Measurements from ENCODE around the gene USH1G.
"Not testable (repeated sequence)": the region's sequence is repeated elsewhere in the genome, so short reads cannot be mapped to it uniquely, and the experiment has no call there.

USH1G gene

DNA sequence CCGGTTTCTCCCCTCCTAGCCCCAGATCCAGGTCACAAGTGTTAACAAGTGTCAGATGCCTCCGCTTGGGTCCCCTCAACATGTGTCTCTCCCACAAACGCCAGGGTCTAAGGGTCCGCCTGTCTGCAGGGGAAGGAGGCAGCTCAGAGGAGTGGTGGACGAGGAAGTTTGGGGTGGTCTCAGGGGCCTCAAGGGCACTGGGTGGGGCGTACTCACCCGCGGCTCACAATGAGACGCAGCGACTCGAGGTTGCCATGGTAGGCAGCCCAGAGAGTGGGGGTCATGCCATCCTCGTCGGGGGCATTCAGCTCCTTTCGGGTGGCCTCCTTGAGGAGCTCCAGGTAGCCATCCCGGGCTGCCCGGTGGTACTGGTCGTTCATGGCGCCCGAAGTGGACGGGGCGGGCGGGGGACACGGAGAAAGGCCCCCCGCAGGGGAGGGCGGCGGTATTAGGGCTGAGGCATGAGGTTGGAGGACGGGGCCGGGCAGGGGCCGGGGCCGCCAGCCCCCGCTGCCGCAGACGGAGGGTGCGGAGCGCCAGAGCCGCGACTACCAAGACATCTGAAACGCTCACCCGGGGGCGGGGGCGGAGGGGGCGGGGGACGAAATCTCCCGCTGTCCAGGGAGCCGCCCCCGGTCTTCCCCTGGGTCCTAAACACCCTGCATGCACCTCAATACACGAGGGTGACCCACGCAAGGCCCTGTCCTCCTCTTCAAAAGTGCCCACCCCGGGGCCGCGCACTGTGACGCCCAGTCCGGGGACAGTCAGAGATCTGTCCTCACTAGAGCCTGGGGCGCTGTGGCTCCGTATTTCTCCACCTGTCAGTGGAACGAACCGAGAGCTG, at the start of gene USH1G:
TSS of gene USH1G (minus strand) at position 562 of the 844 bp plus-strand sequence. CDS start at position 380, 182 bp downstream.
- no peak for DNase-seq

DNA sequence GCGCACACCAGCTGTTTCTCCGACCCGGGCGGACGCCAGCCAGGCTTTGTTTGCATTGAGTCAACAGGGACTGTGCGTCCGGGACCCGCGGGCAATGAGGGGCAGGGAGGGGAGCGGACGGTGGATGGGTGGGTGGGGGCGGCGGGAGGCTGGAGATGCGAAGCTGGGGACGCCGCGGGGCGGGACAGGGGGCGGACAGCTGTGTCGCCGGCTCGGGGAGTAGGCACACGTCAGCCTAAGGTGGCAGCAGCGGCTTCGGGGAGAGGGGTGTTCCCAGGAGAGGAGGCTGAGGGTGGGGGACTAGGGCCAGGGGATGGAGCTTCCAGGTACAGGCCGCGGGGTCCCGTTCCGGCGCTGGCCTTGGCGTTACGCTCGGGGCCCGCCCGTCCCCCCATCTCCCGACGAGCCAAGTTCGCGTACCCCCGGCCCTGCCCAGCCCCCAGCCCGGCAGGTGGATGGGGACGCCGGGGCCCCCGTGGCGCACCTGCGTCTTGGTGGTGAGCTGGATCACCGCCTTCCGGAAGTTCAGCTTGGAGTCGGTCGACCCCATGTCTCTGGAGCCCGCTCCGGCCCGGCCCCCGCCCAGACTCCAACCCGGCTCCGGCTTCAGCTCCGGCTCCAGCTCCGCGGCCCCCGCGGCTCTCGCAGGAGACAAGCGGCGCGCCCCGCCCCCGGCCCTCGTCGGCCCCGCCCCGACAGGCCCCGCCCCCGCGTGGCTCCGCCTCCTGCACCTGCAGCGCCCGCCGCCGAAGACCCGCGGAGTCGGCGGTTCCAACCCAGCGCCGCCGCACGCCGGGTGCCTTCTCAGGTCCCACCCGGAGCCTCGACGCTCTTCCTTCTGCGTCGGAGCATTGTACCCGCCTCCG, 49.3 kb upstream of the USH1G start, which contains the start of gene HID1:
TSS of gene HID1 (minus strand) at position 653 of the 866 bp plus-strand sequence. CDS start at position 550, 103 bp downstream.
- peak; percentile 20 for DNase-seq

DNA sequence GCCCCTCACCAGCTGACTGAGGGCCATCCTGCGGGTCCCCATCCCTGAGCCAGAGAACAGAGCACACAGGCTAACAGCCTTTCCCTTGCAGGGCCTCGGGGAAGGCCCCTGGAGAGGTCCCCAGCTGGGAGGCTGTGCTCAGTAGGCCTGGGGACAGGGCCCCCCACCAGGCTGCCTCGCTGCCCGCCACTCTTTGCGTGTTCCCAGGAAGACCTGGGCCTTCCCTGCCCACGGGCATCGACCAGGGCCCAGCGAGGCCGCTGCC, 48.7 kb upstream of the USH1G start:
- DNase-seq, result no peak

DNA sequence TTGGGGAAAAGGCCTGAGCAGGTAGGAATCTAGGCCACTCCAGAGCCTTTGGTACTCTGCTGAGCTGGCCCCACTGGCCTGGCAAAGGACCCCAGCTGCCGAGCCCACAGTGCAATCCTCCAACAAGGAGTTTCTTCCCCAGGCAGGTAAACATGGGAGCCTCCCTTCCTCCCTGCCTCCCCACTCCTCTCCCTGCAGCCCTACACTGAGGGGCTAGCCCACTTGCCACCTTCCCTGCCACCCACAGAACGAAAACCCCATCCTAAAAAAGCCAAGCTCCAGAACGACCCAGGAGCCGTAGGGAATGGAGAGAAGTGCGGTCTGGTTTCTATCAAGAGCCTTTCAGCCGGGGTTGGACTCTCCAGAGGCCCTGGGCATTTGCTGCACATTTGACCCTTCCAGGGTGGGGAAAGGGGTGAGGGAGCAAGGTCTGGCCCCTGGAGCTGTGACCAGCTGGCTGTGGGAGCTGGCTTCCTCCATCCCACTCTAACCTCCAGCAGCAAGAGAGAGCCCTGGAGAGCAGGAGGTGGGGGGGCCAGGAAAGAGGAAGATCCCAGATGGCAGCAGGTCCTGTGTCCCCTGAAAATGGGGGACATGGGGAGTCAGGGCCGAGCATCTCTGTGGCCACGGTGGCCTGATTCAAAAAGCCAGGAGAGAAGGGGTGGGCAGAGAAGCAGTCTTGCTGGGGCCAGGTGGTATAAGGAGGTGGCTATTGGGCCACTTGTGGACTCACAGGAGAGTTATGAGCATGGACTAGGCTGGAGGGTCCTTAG, 48.2 kb upstream of the USH1G start:
- no peak for DNase-seq

DNA sequence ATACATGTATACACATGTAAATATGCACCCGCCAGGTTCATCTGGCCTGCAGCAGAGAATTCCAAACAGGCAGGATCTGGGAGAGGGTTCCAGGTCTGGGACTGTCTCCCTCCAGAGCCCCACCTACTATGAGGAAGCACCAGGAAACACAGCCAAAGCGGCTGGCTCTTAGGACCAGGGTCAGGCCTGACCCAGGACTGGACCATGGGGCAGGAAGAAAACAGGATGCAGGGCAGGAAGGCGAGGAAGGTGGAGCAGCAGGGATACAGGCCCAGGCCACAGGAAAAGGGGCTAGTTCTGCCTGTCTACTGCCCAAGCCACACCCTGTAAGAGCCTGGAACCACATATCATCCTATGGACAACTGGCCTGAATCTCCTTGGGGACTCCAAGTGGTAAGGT, 47.3 kb upstream of the USH1G start:
- no peak for DNase-seq

DNA sequence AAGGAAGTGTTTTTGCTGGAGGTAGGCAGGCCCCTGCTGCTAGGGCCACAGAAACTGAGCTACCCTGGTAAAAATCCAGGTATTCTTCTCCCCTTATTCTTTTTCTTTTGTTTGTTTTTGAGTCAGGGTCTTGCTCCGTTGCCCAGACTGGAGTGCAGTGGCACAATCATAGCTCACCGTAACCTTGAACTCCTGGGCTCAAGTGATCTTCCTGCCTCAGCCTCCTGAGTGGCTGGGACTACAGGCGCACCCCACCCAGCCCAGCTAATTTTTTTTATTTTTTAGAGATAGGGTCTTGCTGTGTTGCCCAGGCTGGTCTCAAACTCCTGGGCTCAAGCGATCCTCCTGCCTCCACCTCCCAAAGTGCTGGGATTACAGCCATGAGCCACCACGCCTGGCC, 46.4 kb upstream of the USH1G start:
- DNase-seq, result not testable (repeated sequence)

DNA sequence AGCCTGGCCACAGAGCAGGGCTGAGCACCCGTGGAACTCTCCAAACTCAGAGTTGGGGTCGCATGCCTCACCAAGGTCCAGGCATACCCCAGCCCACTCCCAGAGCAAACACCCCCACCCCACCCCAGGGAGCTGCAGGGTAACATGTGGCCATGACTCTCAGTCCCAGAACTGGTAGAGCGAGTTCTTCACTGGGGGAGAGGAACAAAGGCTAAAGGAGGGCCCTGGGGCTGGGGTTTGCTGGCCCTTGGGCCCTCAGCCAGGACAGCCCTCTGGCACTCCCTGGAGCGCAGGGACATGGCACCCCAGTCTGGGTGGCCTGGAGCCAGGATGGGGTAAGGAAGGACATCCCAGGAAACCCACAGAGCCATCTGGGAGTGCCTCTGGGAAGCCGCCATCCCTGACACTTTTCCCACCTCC, 45.3 kb upstream of the USH1G start:
- DNase-seq, result no peak

DNA sequence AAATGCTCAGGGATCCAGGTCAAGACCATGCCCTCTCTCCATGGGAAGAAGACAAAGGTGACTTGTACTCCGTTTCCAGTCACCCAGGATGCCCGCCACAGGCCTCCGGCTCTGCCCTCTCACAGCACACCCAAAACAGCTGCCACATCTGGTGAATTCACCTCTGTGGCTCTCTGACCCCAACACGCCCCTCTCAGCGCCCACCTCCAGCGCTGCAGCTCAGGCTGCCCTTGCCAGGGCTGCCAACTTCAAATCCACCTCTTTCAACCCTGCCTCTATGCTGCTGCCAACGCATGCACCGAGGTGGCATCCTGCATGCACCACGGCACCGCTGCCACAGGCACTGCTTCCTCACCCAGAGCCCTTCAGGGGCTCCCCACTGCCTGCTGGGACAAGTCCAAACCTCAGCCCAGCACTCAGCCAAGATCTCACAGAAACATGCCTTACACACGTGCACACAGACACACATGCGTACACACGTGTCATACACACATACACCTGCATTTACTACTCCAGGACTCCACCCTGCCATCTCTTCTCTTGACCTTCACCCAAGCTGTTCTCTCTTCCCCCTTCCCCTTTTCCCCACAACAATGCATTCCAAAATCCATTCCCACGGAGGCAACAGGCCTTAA, 42.0 kb upstream of the USH1G start:
- no peak for DNase-seq

DNA sequence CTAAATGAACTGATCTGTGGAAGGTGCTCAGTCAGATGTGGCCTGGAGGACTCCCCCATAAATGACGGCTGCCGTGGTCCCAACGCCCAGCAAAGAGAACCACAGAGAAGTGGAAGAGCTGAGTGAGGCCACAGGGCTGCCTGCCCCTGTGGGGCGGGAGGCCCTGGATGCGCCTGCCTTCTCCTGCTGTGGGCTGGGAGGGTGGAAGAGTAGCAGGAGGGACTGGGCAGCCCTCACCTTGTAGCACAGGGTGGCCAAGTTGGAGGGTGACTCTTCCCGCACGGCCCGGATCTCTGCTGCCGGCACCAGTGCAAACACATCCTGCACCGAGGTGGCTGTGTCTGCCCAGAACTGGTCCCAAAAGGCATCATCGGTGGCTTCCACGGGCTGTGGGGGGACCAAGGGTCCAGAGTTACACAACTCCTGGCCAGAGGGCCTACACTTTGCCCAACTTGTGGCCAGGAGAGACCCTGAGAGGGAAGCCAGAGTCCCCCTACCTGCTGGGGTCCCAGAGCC, 41.2 kb upstream of the USH1G start:
- no peak for DNase-seq

DNA sequence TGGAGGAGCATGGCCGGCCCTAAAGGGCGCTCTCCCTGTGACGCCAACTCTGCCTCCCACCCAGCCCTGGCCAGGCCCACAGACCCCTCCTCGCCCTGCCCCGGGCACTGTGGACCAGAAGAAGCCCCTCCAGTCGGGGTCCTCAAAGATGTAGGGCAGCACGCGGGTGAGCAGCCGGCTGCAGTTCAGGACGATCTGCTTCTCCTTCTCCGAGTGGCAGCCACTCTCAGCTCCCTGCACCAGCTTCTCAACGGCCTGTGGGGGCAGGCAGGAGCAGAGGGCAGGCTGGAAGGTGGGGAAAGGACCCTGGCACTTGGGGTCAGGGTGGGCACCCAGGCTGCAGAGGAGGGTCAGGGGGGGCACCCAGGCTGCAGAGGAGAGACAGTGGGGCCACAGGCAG, 40.6 kb upstream of the USH1G start:
- DNase-seq, result no peak

DNA sequence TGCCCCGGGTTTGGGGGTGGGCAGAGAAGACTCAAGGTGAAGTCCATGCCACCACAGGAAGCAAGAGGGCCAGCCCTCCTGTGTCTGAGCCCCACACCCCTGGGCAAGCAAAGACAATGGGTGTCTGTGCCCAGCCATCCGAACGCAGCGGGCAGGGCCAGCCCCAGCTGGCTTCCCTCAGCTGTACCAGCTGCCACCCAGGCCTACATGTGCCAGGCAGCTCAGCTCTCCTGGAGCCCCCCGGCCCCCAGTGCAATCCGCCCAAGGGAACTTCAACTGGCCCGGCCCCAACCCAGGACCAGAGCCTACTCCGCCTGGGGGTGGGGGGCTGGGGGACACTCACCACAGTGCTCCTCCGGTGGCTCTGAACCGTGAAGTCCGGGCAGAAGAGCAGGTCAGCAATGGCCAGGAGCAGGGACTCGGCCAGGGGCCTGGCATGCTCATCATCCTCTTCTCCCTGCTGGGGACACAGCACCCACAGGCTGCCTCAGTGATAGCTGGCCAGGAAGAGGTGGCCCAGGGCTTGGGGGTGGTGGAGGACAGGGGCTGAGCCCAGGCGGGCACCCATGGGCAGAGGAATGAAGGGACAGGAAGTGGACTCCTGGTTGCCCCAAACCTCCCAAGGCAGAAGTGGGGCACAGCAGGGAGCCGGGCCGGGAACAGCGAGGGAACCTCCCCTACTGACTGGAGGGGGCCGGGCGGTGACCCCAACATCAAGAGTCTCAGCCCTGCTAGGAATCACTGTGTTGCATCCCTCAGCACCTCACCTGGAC, 39.8 kb upstream of the USH1G start:
- DNase-seq, result no peak

DNA sequence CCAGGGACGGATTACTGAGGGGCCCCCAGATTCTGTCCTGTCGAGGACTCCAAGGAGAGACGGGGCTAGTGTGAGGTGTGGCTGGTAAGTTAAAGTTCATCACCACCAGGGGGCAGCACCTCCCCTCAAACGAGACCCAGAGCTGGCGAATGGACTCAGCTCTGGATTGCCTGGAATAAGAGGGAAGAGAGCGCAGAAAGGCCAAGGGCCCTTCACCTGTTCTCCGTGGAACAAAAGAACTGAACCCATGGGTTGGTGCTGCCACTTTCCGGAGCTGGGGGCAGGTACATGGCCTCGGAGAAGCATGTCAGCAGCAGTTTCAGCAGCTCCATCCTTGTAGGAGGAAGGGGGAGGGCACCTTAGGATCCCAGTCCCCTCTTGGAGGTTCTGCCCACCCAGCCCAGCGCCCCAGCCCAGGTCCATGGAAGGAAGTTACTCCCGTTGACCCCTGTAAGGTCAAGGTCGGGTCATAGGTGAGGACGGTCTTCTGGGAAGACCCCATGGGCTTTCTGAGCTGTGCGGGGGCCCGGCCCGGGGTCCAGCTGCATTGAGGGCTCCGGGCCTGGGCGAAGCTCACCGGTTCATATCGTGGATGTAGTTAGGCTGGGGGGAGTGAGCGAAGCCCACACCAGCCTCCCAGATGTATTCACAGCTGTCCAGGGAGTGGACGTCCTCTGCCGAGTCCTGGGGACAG, 38.7 kb upstream of the USH1G start:
- DNase-seq, result peak; percentile 92

DNA sequence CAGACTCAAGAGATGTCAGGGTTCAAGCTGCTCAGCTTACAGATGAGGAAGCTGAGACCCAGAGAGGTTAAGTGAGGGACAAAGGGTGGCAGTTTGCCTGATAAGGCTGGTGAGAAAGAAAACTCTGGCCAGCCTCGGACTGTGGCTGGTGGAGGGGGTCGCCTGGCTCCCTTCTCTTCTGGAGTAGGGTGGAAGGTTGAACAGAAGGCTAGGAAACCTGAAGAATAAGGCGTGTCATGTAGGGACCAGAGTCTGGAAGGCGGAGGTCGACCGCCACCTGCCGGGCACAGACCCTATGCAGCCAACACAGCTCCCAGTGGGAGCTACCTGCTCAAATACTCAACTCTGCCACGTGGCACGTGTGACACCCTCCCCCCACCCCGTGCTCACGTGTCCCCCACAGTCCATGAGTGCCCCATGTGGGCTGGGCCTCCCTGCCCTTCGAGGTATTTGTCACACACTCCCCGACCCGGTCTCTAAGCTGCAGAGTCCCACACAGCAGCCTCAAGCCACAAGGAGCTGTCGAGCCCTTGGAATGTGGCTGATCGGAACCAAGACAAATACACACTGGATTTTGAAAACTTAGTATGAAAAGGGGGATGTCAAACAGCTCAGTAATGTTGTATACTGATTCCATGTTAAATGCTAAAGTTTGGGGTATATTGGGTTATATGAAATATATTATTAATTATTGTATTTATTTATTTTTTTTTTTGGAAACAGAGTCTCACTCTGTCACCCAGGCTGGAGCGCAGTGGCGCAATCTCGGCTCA, 37.7 kb upstream of the USH1G start:
- DNase-seq, result peak; percentile 29

DNA sequence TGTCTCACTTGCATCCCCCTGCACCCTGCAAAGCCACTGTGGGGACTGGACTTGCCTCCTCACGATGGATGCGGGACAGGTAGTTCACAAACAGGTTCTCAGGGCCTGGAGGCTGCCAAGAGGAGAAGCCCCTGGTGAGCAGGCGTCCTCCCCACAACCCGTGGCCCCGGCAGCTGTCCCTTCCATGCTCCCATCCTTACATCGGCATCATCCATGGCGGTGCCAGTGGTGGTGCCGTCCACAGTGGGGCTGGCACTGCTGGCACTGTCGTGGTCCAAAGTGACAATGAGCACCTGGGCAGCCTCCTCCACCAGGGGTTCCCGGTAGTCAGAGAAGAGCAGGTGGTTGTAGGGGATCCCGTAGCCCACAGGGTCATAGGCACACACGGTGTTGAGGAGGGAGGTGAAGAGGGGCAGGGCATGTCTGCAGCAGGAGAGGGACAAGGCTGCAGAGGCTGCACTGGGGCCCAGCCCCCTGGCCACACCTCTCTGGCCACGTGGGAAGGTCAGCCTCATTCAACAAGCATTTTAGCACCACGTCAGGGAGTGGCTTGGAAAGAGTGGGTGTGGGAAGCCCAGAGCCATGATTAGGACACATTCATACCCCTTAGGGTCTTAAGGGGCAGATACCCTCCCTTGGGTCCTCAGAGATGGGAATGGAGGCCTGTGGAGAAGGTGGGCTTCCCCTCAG, 36.9 kb upstream of the USH1G start:
- DNase-seq, result no peak

DNA sequence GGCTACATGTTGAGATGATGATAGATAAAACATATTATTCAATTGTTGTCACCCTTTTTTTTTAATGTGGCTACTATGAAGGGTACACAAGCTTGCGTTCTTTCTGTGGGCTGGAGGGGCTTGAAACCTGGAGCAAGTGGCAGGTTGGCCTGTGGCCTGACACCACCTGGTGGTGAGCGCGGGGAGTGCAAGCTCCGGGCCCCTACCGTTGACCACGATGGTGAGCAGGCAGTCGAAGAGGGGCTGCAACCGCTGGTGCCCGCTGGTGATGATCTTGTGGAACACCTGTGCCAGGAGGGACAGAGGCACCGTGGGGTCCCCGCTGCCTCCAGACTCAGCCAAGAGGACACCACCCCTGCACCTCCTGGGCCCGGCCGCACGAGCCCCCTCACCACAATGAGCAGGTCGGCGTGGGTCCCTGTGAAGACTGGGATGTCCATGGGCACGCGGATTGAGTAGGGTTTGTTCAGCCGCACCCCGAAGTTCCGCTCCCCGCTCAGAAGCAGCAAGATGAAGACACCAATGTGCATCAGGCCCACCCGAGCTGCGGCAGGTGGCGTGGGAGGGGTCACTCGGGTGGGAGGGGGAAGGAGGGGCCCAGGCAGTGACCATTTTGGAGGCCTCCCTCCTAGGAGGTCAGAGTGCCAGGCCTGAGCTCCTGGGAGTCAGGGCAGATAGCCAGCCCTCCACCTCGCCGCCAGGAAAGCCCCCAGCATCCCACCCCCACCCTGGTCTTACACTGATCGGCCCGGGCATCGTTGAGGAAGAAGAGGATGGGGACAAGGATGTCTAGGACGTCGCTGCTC, 35.1 kb upstream of the USH1G start:
- peak; percentile 83 for DNase-seq

DNA sequence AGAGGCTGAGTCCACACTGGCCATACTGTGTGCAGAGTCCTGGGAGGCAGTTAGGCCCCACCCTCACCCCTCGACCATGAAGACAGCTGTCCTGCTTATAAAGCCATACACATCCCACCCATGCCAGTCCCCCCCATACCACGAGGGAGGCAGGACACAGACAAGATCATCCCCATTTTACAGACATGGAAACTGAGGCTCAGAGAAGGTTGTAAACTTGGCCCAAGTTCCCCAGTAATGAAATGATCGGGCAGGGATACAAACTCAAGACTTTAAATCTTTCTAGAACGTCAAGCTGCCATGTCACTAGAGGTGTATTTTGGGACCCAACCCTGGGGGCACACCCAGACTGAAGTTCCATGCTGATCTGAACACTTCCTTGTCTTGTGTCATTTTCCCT, 33.0 kb upstream of the USH1G start:
- no peak for DNase-seq

DNA sequence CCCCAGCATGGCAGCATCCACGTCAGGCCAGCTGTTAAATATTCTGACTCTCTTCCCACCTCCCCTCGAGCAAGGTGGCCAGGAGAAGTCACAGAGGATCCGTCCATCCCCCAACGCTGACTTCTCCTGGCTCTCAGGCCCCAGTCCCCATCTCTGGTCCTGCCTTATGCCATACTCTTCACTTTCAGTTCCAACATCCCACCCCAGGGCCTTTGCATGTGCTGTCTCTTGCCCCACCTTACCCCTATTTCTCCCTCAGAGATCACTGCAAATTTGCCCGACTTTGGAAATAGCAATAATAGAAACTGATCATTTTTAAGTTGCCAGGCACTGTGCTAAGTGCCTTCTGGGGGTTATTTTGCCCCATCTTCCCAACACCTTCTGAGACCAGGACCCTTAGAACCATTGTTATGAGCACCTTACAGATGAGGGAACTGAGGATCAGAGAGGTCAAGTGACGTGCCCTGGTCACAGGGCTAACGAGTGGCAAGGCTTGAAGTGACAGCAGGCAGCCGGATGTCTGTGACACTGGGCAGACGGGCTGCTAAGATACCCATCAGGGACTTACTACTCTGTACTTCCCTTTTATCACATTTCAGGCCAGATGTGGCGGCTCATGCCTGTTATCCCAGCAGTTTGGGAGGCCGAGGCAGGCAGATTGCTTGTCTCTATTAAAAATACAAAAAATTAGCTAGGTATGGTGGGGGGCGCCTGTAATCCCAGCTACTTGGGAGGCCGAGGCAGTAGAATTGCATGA, 31.8 kb upstream of the USH1G start:
- DNase-seq, result no peak

DNA sequence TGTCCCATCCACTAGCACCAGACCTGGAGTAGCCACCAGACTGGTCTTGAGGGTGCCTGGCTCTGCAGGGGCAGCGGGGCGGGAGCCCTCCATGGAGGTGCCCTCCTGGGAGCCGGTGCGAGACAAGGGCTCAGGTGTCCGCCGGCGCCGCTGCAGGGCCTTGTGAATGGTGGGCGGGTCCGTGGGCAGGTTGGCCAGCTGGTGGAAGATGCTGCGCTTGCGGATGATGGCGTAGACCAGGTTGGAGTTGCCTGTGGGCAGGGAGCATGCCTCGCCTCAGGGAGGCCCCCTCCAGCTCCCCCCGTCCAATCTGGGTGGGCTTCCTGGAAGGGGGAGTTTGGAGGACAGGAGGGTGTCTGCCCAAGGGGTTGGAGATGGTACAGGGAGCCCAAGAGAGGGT, 31.1 kb upstream of the USH1G start:
- no peak for DNase-seq
